ENCODE results near the gene LYVE1. TPM values are rescaled to one million over a fixed set of nuclear protein-coding genes. Genes with fewer than 3 reads are reported as not detected.

Gene LYVE1
- total and polyA plus RNA-seq, 7 donors = 5.2 to 37.0 (median 17.4) TPM

GRCh38 chr11:10543782-10544181, 24.7 kb downstream of the LYVE1 start:
- Histone ChIP-seq H3K36me3 (ENCODE audit: insufficient read depth in 1 of 2, low read depth in 1 of 2) (no peaks in the 10 kb centered on the region), H3K27me3 (ENCODE audit: insufficient read depth in 3 of 3, low read length in 2 of 3) (no peaks in the 10 kb centered on the region), H3K27ac (no peak overlapping the region), H3K9me3 (no peaks in the 10 kb centered on the region), H3K4me3 (no peak overlapping the region), H3K4me1 (peaks cover 15% of the 10 kb centered on the region)
- intact Hi-C loops (cut with DNase I) = loop anchor here (5.0 kb wide), 2 partner anchors 109 to 194 kb away; no protein-coding TSS in a partner anchor
- ATAC-seq (no peak), DNase-seq (peak in 1 of 2 donors; percentile 49)
- 89 to 96% (median 95%) methylated on average over 14 of the region's 14 CpGs for WGBS, 3 donors
- no peak for TF ChIP-seq CTCF (IDR thresholded peaks at IDR 0.05)

GRCh38 chr11:10542776-10543175, 25.7 kb downstream of the LYVE1 start:
- no peak for TF ChIP-seq CTCF (IDR thresholded peaks at IDR 0.05)
- ATAC-seq (no peak), DNase-seq (no peak)
- Histone ChIP-seq H3K4me1 (peaks cover 19% of the 10 kb centered on the region), H3K27me3 (ENCODE audit: insufficient read depth in 3 of 3, low read length in 2 of 3) (no peaks in the 10 kb centered on the region), H3K9me3 (no peaks in the 10 kb centered on the region), H3K27ac (no peak overlapping the region), H3K36me3 (ENCODE audit: insufficient read depth in 1 of 2, low read depth in 1 of 2) (no peaks in the 10 kb centered on the region), H3K4me3 (no peak overlapping the region)
- intact Hi-C loops (cut with DNase I) = loop anchor here (5.0 kb wide), 2 partner anchors 110 to 195 kb away; no protein-coding TSS in a partner anchor
- 91 to 95% (median 94%) methylated on average over 3 of the region's 3 CpGs for WGBS, 3 donors

- Histone ChIP-seq H3K9me3 (no peaks in the 10 kb centered on the region), H3K4me3 (peak overlapping the region; percentile 82), H3K27ac (peak overlapping the region; percentile 90), H3K36me3 (ENCODE audit: insufficient read depth in 1 of 2, low read depth in 1 of 2) (no peaks in the 10 kb centered on the region), H3K27me3 (ENCODE audit: insufficient read depth in 3 of 3, low read length in 2 of 3) (no peaks in the 10 kb centered on the region), H3K4me1 (peaks cover 19% of the 10 kb centered on the region)
- TF ChIP-seq CTCF (IDR thresholded peaks at IDR 0.05) = no peak
- 45 to 53% (median 50%) methylated on average over 5 of the region's 5 CpGs for WGBS, 3 donors
- no peak for DNase-seq
- intact Hi-C loops (cut with DNase I) = loop anchor here (2.0 to 5.0 kb wide), 3 partner anchors 111 to 196 kb away; no protein-coding TSS in a partner anchor
- ATAC-seq = no peak
These were observed 26.9 kb downstream of the LYVE1 start for GRCh38 chr11:10541561-10541930.

- Histone ChIP-seq H3K9me3 (no peaks in the 10 kb centered on the region), H3K36me3 (ENCODE audit: insufficient read depth in 1 of 2, low read depth in 1 of 2) (no peaks in the 10 kb centered on the region), H3K4me1 (peaks cover 19% of the 10 kb centered on the region), H3K4me3 (peak within 1 kb of the TSS; percentile 82), H3K27ac (peak within 1 kb of the TSS; percentile 90), H3K27me3 (ENCODE audit: insufficient read depth in 3 of 3, low read length in 2 of 3) (no peaks in the 10 kb centered on the region)
- DNase-seq (peak; percentile 97 to 98), ATAC-seq (peak; percentile 99 to 100 (median 99))
- intact Hi-C loops (cut with DNase I) = loop anchor here (2.0 to 5.0 kb wide), 3 partner anchors 111 to 196 kb away; no protein-coding TSS in a partner anchor
- TF ChIP-seq CTCF (IDR thresholded peaks at IDR 0.05) = peak; percentile 78
- 0% methylated on average over 33 to 54 of the region's 54 CpGs for WGBS, 3 donors
These were observed 27.4 kb downstream of the LYVE1 start, which contains the start of gene RNF141 for GRCh38 chr11:10540915-10541560. Gene RNF141 (minus strand): TSS chr11:10541187. CDS start chr11:10534158, 7,029 bp downstream.
